GM19324 (cell line): Measurements from ENCODE around the gene RBM44.
"Not testable (repeated sequence)": the region's sequence is repeated elsewhere in the genome, so short reads cannot be mapped to it uniquely, and the experiment has no call there.

Source experiments
- ATAC-seq: cut with Tn5 transposase; IDR thresholded peaks from one replicate; pipeline ENCODE4 v1.9.1; 2021; ENCODE audit warnings: mild to moderate bottlenecking, moderate library complexity; ENCODE audit not compliant: unreplicated experiment, low FRiP score

Gene RBM44

GRCh38 chr2:237798236-237799059 is at the start of gene RBM44:
TSS of gene RBM44 (plus strand) at chr2:237798779. CDS start at chr2:237813610, 14,831 bp downstream.
- ATAC-seq = no peak

GRCh38 chr2:237749002-237749401 is 49.6 kb upstream of the RBM44 start:
- ATAC-seq = no peak

- no peak for ATAC-seq
Measured at GRCh38 chr2:237749961-237750360, 48.6 kb upstream of the RBM44 start.

GRCh38 chr2:237750441-237750840 is 48.1 kb upstream of the RBM44 start:
- ATAC-seq = not testable (repeated sequence)

- ATAC-seq = peak; percentile 76
Measured at GRCh38 chr2:237752761-237753165, 45.8 kb upstream of the RBM44 start.

GRCh38 chr2:237754182-237754581 is 44.4 kb upstream of the RBM44 start:
- ATAC-seq = no peak

GRCh38 chr2:237754626-237755248 is 43.8 kb upstream of the RBM44 start:
- no peak for ATAC-seq

- ATAC-seq = no peak
Measured at GRCh38 chr2:237757616-237758015, 41.0 kb upstream of the RBM44 start.

- ATAC-seq = no peak
Measured at GRCh38 chr2:237758185-237758584, 40.4 kb upstream of the RBM44 start.

- no peak for ATAC-seq
Measured at GRCh38 chr2:237759176-237759575, 39.4 kb upstream of the RBM44 start.

- ATAC-seq = no peak
Measured at GRCh38 chr2:237760506-237761502, 37.8 kb upstream of the RBM44 start.

GRCh38 chr2:237762291-237763182 is 36.0 kb upstream of the RBM44 start:
- not testable (repeated sequence) for ATAC-seq

- ATAC-seq = no peak
Measured at GRCh38 chr2:237763812-237764211, 34.8 kb upstream of the RBM44 start.

GRCh38 chr2:237765122-237765521 is 33.5 kb upstream of the RBM44 start:
- not testable (repeated sequence) for ATAC-seq

GRCh38 chr2:237765875-237766274 is 32.7 kb upstream of the RBM44 start:
- ATAC-seq = no peak

GRCh38 chr2:237766340-237766739 is 32.2 kb upstream of the RBM44 start:
- ATAC-seq = no peak

- ATAC-seq = no peak
Measured at GRCh38 chr2:237772513-237772912, 26.1 kb upstream of the RBM44 start.

GRCh38 chr2:237773826-237774225 is 24.8 kb upstream of the RBM44 start:
- no peak for ATAC-seq

GRCh38 chr2:237774811-237775553 is 23.6 kb upstream of the RBM44 start:
- no peak for ATAC-seq
